ENCODE data around the gene ATP1A4.
"Not testable (repeated sequence)": the region's sequence is repeated elsewhere in the genome, so short reads cannot be mapped to it uniquely, and the experiment has no call there.

DNA sequence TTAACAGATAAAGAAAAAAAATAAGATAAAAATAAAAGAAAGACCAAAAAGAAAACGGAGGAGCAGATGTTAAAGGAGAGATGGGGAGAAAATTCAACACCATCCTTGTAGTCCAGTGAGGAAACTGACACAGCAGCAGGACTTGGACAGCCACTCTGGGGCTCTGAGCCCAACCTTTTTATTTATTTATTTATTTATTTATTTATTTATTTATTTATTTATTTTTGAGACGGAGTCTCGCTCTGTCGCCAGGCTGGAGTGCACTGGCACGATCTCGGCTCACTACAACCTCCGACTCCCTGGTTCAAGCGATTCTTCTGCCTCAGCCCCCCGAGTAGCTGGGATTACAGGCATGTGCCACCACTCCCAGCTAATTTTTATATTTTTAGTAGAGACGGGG lies 39.9 kb upstream of the ATP1A4 start:
- TF ChIP-seq TCF7 (IDR thresholded peaks at IDR 0.05; ENCODE audit: borderline replicate concordance); PRDM15 (CRISPR knock-in tag; IDR thresholded peaks at IDR 0.05); RCOR1 (conservative IDR thresholded peaks at IDR 0.05; ENCODE audit: low read depth, low read length); NR2C2 (IDR thresholded peaks at IDR 0.05; ENCODE audit: borderline replicate concordance, control insufficient read depth, insufficient read length, low read depth); POLR2AphosphoS5 (IDR thresholded peaks at IDR 0.05; ENCODE audit: low read length); IRF3 (IDR thresholded peaks at IDR 0.05); DPF2 (IDR thresholded peaks at IDR 0.05); CTCF (IDR thresholded peaks at IDR 0.05 in 2 of 3, conservative IDR thresholded peaks at IDR 0.05 in 1 of 3; ENCODE audit: control insufficient read depth in 2 of 3, extremely low read depth in 1 of 3, insufficient read depth in 1 of 3, low read depth in 3 of 3, low read length in 3 of 3); ZNF687 (IDR thresholded peaks at IDR 0.05); RELA (IDR thresholded peaks at IDR 0.05; ENCODE audit: borderline replicate concordance, partially characterized antibody): not testable (repeated sequence)
